Activated T-cell treated with anti-CD3 and anti-CD28 coated beads, Interleukin-2, amount 50 U/mL, for 1 hour (primary cell): ENCODE data around the gene ABCA8.

Experiments used
- DNase-seq: peaks from one replicate; pipeline ENCODE4 v3.0.0-alpha.2; 2020

The ABCA8 gene

GRCh38 chr17:68943123-68943811 is 11.9 kb downstream of the ABCA8 start:
- no peak for DNase-seq

GRCh38 chr17:68942389-68942788 is 12.8 kb downstream of the ABCA8 start:
- DNase-seq: no peak

- no peak for DNase-seq
Measured at GRCh38 chr17:68941761-68942160, 13.4 kb downstream of the ABCA8 start.

GRCh38 chr17:68939195-68939594 is 16.0 kb downstream of the ABCA8 start:
- no peak for DNase-seq

- DNase-seq: no peak
Measured at GRCh38 chr17:68937890-68938514, 17.2 kb downstream of the ABCA8 start.

- DNase-seq: no peak
Measured at GRCh38 chr17:68927516-68927915, 27.7 kb downstream of the ABCA8 start.

- DNase-seq: no peak
Measured at GRCh38 chr17:68924793-68925720, 30.1 kb downstream of the ABCA8 start.

GRCh38 chr17:68910789-68911431 is 44.3 kb downstream of the ABCA8 start:
- no peak for DNase-seq

- DNase-seq: no peak
Measured at GRCh38 chr17:68910251-68910705, 44.9 kb downstream of the ABCA8 start.

GRCh38 chr17:68909066-68909465 is 46.1 kb downstream of the ABCA8 start:
- DNase-seq: no peak

- DNase-seq: no peak
Measured at GRCh38 chr17:68908045-68908444, 47.1 kb downstream of the ABCA8 start.

GRCh38 chr17:68906638-68907037 is 48.6 kb downstream of the ABCA8 start:
- no peak for DNase-seq

- no peak for DNase-seq
Measured at GRCh38 chr17:68903286-68903685, 51.9 kb downstream of the ABCA8 start.

GRCh38 chr17:68897557-68897956 is 57.6 kb downstream of the ABCA8 start:
- DNase-seq: no peak

- DNase-seq: no peak
Measured at GRCh38 chr17:68892658-68893057, 62.5 kb downstream of the ABCA8 start.

GRCh38 chr17:68892193-68892592 is 63.0 kb downstream of the ABCA8 start:
- DNase-seq: no peak

- DNase-seq: no peak
Measured at GRCh38 chr17:68886401-68886800, 68.8 kb downstream of the ABCA8 start.

- DNase-seq: no peak
Measured at GRCh38 chr17:68884888-68885287, 70.3 kb downstream of the ABCA8 start.

GRCh38 chr17:68878226-68878885 is 76.8 kb downstream of the ABCA8 start:
- no peak for DNase-seq

GRCh38 chr17:68871447-68871846 is 83.7 kb downstream of the ABCA8 start:
- DNase-seq: no peak

- DNase-seq: no peak
Measured at GRCh38 chr17:68870976-68871375, 84.2 kb downstream of the ABCA8 start.

- no peak for DNase-seq
Measured at GRCh38 chr17:68870161-68870826, 84.9 kb downstream of the ABCA8 start.
